AG04449 (cell line): ENCODE data around the gene TMEM174.
A peak's percentile ranks its signal among the peaks of the same experiment; 100 is the strongest.

Experiments used
- CTCF ChIA-PET: fragments of 350-600 bp; formaldehyde crosslinking; extraction: SDS; loops from one replicate; lab custom pipeline; 2021; ENCODE audit warnings: antibody characterized with exemption; lab: Yijun Ruan, JAX
- POLR2A ChIA-PET: fragments of 400-600, 350-600 bp; formaldehyde crosslinking; extraction: SDS; loops from one replicate; lab custom pipeline; 2020; ENCODE audit warnings: antibody characterized with exemption, inconsistent platforms; lab: Yijun Ruan, JAX
- DNase-seq: peaks from one replicate; pipeline ENCODE4 v3.0.0-alpha.2; 2010; ENCODE audit warnings: low read depth, low spot score
- H3K4me3 ChIP-seq: 2 replicates; pipeline ENCODE4 v1.5.1; 2011; ENCODE audit warnings: low read depth, mild to moderate bottlenecking, control low read depth, low read length
- CTCF ChIP-seq: IDR thresholded peaks from one replicate; pipeline ENCODE4 v1.5.1; 2011; ENCODE audit warnings: mild to moderate bottlenecking, moderate library complexity, low read length, control low read depth, inconsistent platforms; ENCODE audit not compliant: insufficient read depth; ENCODE audit errors: missing control alignments

TMEM174 gene

DNA sequence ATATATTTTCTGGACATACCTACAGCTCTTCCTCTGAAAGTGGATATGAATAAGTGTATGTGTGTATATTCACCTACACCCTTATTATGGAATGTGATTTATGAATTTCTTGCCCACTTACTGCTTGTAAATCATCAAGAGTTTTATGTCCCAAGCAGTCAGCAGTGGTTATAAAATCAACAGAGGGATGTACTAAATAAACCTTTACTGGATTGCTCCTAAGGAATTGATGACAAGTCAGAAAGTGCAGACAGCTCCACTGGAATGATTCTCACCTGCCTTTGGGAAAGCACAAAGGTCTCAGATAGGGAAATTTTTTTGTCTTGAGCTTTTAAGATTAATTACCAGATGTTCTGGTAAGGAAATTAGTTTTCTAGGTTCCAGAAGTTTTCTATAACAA is 9.3 kb downstream of the TMEM174 start:
- no peak for TF ChIP-seq CTCF
- no peak overlapping the region for H3K4me3 ChIP-seq
- CTCF ChIA-PET, result interaction anchor here (1.4 to 2.5 kb wide), 3 partner anchors 11 to 33 kb away, joined by 7 to 13 read pairs (median 8); no protein-coding TSS in a partner anchor
- no peak for DNase-seq
- POLR2A ChIA-PET, result interaction anchor here (0.6 kb wide), 1 partner anchor 656 kb away, joined by 4 read pairs; no protein-coding TSS in a partner anchor

DNA sequence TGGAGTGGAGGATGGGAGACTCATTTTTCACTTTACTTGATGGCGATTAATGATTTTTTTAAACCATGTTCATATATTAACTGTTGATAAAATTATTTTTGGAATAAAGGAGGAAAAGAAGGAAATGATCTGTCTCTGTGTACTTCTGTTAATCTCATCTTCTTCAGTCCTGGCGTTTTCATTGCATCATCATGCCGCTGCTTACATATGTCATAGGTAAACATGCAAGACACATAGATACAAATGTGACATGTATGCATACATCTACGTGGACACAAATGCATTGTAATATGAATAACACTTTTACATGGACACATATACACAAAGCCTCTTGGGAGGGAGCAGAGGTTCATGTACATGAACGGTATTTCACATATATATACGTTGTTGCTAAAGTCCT is 10.0 kb downstream of the TMEM174 start:
- ChIA-PET POLR2A (no interaction called here), CTCF (interaction anchor here (2.1 to 2.5 kb wide), 3 partner anchors 12 to 33 kb away, joined by 7 to 13 read pairs (median 8); no protein-coding TSS in a partner anchor)
- no peak for TF ChIP-seq CTCF
- DNase-seq, result no peak
- H3K4me3 ChIP-seq, result no peak overlapping the region

- CTCF ChIA-PET, result interaction anchor here (1.0 to 2.5 kb wide), 3 partner anchors 19 to 48 kb away, joined by 3 to 13 read pairs (median 8); no protein-coding TSS in a partner anchor
- DNase-seq, result no peak
- TF ChIP-seq CTCF, result no peak
- POLR2A ChIA-PET, result no interaction called here
- no peak overlapping the region for H3K4me3 ChIP-seq
Observed at GRCh38 chr5:73183481-73183891, 10.5 kb downstream of the TMEM174 start.

DNA sequence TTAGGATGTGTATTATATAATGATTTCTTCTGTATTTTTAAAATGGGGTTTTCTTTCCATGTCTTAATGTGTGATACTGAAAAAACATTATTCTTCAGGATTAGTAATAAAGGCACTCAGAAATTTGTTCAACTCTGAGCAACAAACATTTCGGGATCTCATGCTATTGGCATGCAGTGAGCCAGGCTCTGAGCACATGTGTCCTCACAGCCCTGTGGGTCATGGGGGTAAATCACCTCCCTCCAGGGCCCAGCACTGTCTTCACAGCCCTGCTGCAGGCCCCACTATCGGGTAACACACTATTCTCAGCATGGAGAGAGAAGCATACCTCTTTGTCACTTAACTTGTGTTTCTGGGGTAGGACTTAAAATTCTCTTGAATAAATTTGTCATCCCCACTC is 14.0 kb downstream of the TMEM174 start:
- DNase-seq, result no peak
- ChIA-PET CTCF (interaction anchor here (1.3 to 3.0 kb wide), 2 partner anchors 13 to 29 kb away, joined by 3 to 18 read pairs; no protein-coding TSS in a partner anchor), POLR2A (no interaction called here)
- H3K4me3 ChIP-seq, result no peak overlapping the region
- TF ChIP-seq CTCF, result no peak

DNA sequence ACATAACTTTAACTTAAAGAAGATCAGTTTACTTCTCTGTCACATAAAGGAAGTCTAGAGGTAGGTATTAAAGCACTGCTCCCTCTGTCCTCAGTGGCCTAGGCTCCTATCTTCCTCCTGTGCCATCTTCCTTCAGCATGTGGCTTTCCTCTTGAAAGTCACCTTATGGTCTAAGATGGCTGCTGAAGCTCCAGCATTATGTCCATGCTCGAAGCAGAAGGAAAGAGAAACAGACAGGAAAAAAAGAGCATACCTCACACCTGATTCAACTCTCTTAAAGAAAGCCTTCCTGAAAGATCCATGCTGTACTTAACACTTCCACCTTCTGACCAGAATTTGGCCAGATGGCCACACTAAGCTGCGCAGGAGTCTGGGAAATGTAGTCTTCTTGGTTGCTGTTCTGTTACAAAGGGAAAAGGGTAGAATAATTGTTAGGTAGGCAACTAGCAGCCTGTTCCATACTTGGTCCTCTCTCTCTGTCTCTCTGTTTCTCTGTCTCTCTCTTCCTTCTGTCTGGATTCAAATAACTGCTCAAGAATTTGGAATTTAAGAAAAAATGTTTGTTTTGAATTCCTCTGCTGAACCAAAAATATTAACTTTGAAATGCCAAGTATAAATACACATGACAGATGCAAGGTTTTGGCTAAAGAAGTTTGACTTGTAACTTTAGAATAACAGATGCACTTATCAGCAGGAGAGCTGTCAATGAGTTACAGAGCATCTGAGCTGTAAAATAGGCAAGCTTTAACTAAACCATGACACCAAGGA is 16.0 kb downstream of the TMEM174 start:
- POLR2A ChIA-PET, result interaction anchor here (1.1 to 1.5 kb wide), 2 partner anchors 73 to 260 kb away, joined by 3 to 6 read pairs; partner anchors contain the start of gene FOXD1

More for the DNA sequence above, 16.0 kb downstream of the TMEM174 start:
- TF ChIP-seq CTCF, result no peak
- peak; percentile 71 for DNase-seq
- no peak overlapping the region for H3K4me3 ChIP-seq
- CTCF ChIA-PET, result interaction anchor here (1.0 to 7.3 kb wide), 6 partner anchors 10 to 91 kb away, joined by 3 to 68 read pairs (median 4); no protein-coding TSS in a partner anchor
